ENCODE results near the gene PATJ.

PATJ gene

DNA sequence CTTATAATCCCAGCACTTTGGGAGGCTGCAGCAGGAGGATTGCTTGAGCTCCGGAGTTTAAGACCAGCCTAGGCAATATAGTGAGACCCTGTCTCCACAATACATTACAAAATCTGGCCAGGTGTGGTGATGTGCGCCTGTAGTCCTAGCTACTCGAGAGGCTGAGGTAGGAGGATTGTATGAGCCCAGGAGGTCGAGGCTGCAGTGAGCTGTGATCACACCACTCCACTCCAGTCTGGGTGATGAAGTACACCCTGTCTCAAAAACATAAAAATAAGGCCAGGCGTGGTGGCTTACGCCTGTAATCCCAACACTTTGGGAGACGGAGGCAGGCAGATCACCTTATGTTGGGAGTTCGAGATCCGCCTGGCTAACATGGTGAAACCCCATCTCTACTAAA, 480.0 kb downstream of the PATJ start:
- DNase-seq, result no peak

DNA sequence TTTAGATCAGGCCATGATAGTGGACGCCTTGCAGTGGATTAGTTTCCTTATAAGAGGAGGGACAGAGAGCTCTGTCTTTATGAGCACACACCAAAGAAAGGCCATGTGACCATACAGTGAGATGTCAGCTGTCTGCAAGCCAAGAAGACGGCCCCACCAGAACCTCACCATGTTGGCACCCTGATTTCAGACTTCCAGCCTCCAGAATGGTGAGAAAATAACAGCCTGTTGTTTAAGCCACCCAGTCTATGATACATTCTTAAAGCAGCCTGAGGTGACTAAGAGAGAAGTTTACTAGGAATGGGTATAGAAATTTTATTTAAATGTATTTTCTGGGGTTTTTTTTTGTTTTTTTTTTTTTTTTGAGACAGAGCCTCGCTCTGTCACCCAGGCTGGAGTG, 481.9 kb downstream of the PATJ start:
- DNase-seq, result no peak

DNA sequence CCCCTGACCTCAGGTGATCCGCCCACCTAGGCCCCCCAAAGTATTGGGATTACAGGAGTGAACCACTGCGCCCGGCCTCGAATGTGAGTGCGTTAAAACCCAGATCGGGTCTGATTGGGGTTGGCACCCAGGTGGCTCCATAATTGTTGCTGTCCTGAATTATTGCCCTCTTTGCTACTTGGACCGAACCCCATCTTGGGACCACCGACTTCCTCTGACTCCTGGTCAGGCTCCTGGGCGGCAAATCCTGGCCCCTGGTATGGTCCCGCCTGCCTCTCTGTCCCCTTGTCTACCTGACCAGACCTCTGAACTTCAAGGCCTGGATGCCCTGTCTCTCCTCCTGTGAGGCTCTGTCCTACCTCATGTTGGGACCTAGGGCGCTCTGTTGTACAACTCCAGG, 485.2 kb downstream of the PATJ start:
- DNase-seq, result no peak
